NK-92 (cell line): ENCODE data around the gene WNT3A.

ENCODE experiments used
- DNase-seq: peaks from one replicate; lab custom pipeline; 2025; ENCODE audit not compliant: unreplicated experiment; lab: John Stamatoyannopoulos, UW

Gene WNT3A

GRCh38 chr1:227999056-227999930 is 7.5 kb upstream of the WNT3A start:
- DNase-seq = no peak

GRCh38 chr1:228000416-228000815 is 6.4 kb upstream of the WNT3A start:
- no peak for DNase-seq

GRCh38 chr1:228000836-228001563 is 5.8 kb upstream of the WNT3A start:
- DNase-seq = no peak

- no peak for DNase-seq
These were observed 4.9 kb upstream of the WNT3A start for GRCh38 chr1:228001738-228002535.

GRCh38 chr1:228002792-228003191 is 4.0 kb upstream of the WNT3A start:
- DNase-seq = no peak

- no peak for DNase-seq
These were observed 3.1 kb upstream of the WNT3A start for GRCh38 chr1:228003461-228004330.

- DNase-seq = no peak
These were observed 2.4 kb upstream of the WNT3A start for GRCh38 chr1:228004331-228004855.

GRCh38 chr1:228004856-228005462 is 1.8 kb upstream of the WNT3A start:
- no peak for DNase-seq

- DNase-seq = no peak
These were observed 1.2 kb upstream of the WNT3A start for GRCh38 chr1:228005511-228006033.

GRCh38 chr1:228006034-228006785 is 588 bp upstream of the WNT3A start:
- DNase-seq = no peak

- no peak for DNase-seq
These were observed 427 bp downstream of the WNT3A start for GRCh38 chr1:228007049-228007800.

GRCh38 chr1:228007801-228008341 is 1.1 kb downstream of the WNT3A start:
- DNase-seq = no peak

GRCh38 chr1:228008391-228009115 is 1.8 kb downstream of the WNT3A start:
- DNase-seq = no peak

GRCh38 chr1:228009116-228009827 is 2.5 kb downstream of the WNT3A start:
- DNase-seq = no peak

- no peak for DNase-seq
These were observed 3.3 kb downstream of the WNT3A start for GRCh38 chr1:228009828-228010775.
